ENCODE results near the gene FAM89B. TPM values are rescaled to one million over a fixed set of nuclear protein-coding genes. Genes with fewer than 3 reads are reported as not detected.

Gene FAM89B
- total and polyA plus RNA-seq, 2 of the 8 experiments (the other 6 are each of a cell fraction or from before 2014, with no cell fraction given) = 15.8 to 32.4 TPM

- Histone ChIP-seq H2AFZ (ENCODE audit: low read length) (no peak overlapping the region), H3K27me3 (replicated peaks in 1 of 4; ENCODE audit: control insufficient read depth in 3 of 4, extremely low read depth in 1 of 4, insufficient read depth in 3 of 4, low read length in 3 of 4) (peaks cover 8 to 27% (median 22%) of the 10 kb centered on the region in 4 experiments), H3K56ac (replicated peaks; ENCODE audit: insufficient read length, low read depth, low read length) (no peak overlapping the region), H3K79me2 (ENCODE audit: control insufficient read depth in 1 of 2, insufficient read depth in 2 of 2, low read length in 2 of 2) (no peaks in the 10 kb centered on the region), H3K9me3 (ENCODE audit: insufficient read depth in 2 of 2, low read depth in 1 of 2, low read length in 1 of 2) (no peaks in the 10 kb centered on the region), H3K4me1 (replicated peaks in 1 of 4; ENCODE audit: control insufficient read depth in 3 of 4, insufficient read depth in 4 of 4, low read length in 3 of 4) (peaks cover 3 to 10% (median 8%) of the 10 kb centered on the region in 4 experiments), H3K27ac (ENCODE audit: low read depth, low read length) (no peak overlapping the region), H3K9ac (replicated peaks in 1 of 4; ENCODE audit: extremely low read depth in 1 of 4, low read depth in 3 of 4, low read length in 3 of 4) (no peak overlapping the region), H3K18ac (ENCODE audit: extremely low read depth, low read length) (peak overlapping the region; percentile 15; the same call in 1 of the 2 replicates), H2BK12ac (ENCODE audit: low read depth, low read length) (peak overlapping the region; percentile 80; the same call in 1 of the 2 replicates), H4K8ac (ENCODE audit: extremely low read depth, insufficient read depth, low read length) (no peak overlapping the region), H2BK20ac (ENCODE audit: low read length) (no peak overlapping the region), H4K91ac (replicated peaks; ENCODE audit: insufficient read length, low read length) (peak overlapping the region; percentile 48), H3K4me3 (ENCODE audit: extremely low read depth in 1 of 4, insufficient read depth in 2 of 4, low read depth in 3 of 4, low read length in 4 of 4) (no peak overlapping the region), H3K4ac (replicated peaks; ENCODE audit: insufficient read length, low read depth, low read length) (peak overlapping the region; percentile 94), H4K20me1 (replicated peaks in 1 of 2; ENCODE audit: control insufficient read depth in 1 of 2, insufficient read depth in 2 of 2, low read length in 2 of 2) (peaks cover 0 to 4% of the 10 kb centered on the region in 2 experiments), H3K23ac (ENCODE audit: insufficient read length) (no peak overlapping the region), H3K23me2 (ENCODE audit: low read depth, low read length) (peaks cover 9% of the 10 kb centered on the region; the same call in 1 of the 2 replicates), H2BK15ac (ENCODE audit: low read length) (peak overlapping the region; percentile 72; the same call in 1 of the 2 replicates), H2BK120ac (replicated peaks; ENCODE audit: low read depth, low read length) (no peak overlapping the region), H2AK5ac (ENCODE audit: low read depth, low read length) (0 out of 2 replicates have a peak overlapping the region, but pooled peaks have one; percentile 25), H3K4me2 (ENCODE audit: insufficient read depth in 1 of 2, low read depth in 2 of 2, low read length in 2 of 2) (peak overlapping the region in 1 of 2 experiments; percentile 60; a peak in 1 of 4 replicates), H3K14ac (ENCODE audit: insufficient read length) (no peak overlapping the region), H2BK5ac (ENCODE audit: low read depth, low read length) (peak overlapping the region; percentile 81; the same call in 1 of the 2 replicates), H3K36me3 (ENCODE audit: control insufficient read depth in 2 of 4, insufficient read depth in 4 of 4, low read length in 3 of 4) (peaks cover 0 to 6% (median 2%) of the 10 kb centered on the region in 4 experiments; a peak in 3 of 8 replicates), H4K5ac (ENCODE audit: insufficient read length, low read depth, low read length) (no peak overlapping the region), H3K79me1 (ENCODE audit: low read depth, low read length) (no peaks in the 10 kb centered on the region)
- 79% methylated on average over 23 of the region's 26 CpGs; no CpG with 5 or more reads in 1 of the 2 experiments for WGBS, 2 experiments (ENCODE audit: extremely low coverage in 1 of 2, insufficient coverage in 1 of 2, insufficient read length in 1 of 2, insufficient replicate concordance in 2 of 2, low coverage in 1 of 2, low lambda C conversion rate in 2 of 2, missing lambda C conversion rate in 1 of 2)
- peak in 2 of 3 experiments; percentile 73 to 90; a peak in 3 of 4 replicates for TF ChIP-seq CTCF (IDR thresholded peaks at IDR 0.05; ENCODE audit: control extremely low read depth in 1 of 3, insufficient read depth in 1 of 3, low read depth in 1 of 3, low read length in 3 of 3)
- TF ChIP-seq RAD21 (IDR thresholded peaks at IDR 0.05 in 1 of 2, conservative IDR thresholded peaks at IDR 0.05 in 1 of 2; ENCODE audit: low read depth in 2 of 2, low read length in 2 of 2) = peak; percentile 45 to 52; a peak in 3 of 4 replicates
- no peak for TF ChIP-seq BRCA1 (IDR thresholded peaks at IDR 0.05; ENCODE audit: low read depth, low read length)
- TF ChIP-seq NRF1 (IDR thresholded peaks at IDR 0.05; ENCODE audit: low read depth, low read length) = no peak
- no peak for TF ChIP-seq HDAC2 (IDR thresholded peaks at IDR 0.05; ENCODE audit: borderline replicate concordance in 1 of 2, low read depth in 2 of 2, low read length in 2 of 2)
- no peak for TF ChIP-seq POU5F1 (IDR thresholded peaks at IDR 0.05; ENCODE audit: low read depth, low read length)
- no peak for TF ChIP-seq TCF12 (IDR thresholded peaks at IDR 0.05; ENCODE audit: low read depth, low read length)
- DNase-seq (ENCODE audit: low read depth in 1 of 2, low spot score in 2 of 2) = no peak
- ChIA-PET POLR2A (ENCODE audit: partially characterized antibody) (interaction anchor here (0.6 to 6.8 kb wide), 17 partner anchors 9 to 103 kb away, joined by 3 to 41 read pairs (median 5); partner anchors contain the start of genes EHBP1L1, MAP3K11 and PCNX3), CTCF (ENCODE audit: partially characterized antibody) (interaction anchor here (0.6 to 14.5 kb wide), 41 partner anchors 9 to 1880 kb away, joined by 3 to 227 read pairs (median 4); partner anchors contain the start of genes EHBP1L1, FAM89B, MAP3K11 and PCNX3)
- peak; percentile 75 for FAIRE-seq
Measured at GRCh38 chr11:65593518-65594414, 21.4 kb downstream of the FAM89B start.

All from H1 (cell line).